MM.1S (cell line): ENCODE measurements around the gene DOK4.

Experiments used
- EZH2 ChIP-seq: fragments of 300-600 bp; sonication (generic); optimal IDR thresholded peaks from 2 replicates; pipeline ENCODE3; 2017; ENCODE audit warnings: low read depth, mild to moderate bottlenecking, antibody characterized with exemption, low read length, mixed read lengths
- EZH2phosphoT487 ChIP-seq: fragments of 300-600 bp; sonication (generic); IDR thresholded peaks from 2 replicates; pipeline ENCODE4 v1.6.1; 2018; ENCODE audit warnings: antibody characterized with exemption, low read length
- TF ChIP-seq, protein P1 (sequence below): fragments of 300-600 bp; sonication (generic); IDR thresholded peaks from 2 replicates; pipeline ENCODE4 v1.5.1; 2016; ENCODE audit warnings: antibody characterized with exemption, low read length, mixed read lengths

DNA sequence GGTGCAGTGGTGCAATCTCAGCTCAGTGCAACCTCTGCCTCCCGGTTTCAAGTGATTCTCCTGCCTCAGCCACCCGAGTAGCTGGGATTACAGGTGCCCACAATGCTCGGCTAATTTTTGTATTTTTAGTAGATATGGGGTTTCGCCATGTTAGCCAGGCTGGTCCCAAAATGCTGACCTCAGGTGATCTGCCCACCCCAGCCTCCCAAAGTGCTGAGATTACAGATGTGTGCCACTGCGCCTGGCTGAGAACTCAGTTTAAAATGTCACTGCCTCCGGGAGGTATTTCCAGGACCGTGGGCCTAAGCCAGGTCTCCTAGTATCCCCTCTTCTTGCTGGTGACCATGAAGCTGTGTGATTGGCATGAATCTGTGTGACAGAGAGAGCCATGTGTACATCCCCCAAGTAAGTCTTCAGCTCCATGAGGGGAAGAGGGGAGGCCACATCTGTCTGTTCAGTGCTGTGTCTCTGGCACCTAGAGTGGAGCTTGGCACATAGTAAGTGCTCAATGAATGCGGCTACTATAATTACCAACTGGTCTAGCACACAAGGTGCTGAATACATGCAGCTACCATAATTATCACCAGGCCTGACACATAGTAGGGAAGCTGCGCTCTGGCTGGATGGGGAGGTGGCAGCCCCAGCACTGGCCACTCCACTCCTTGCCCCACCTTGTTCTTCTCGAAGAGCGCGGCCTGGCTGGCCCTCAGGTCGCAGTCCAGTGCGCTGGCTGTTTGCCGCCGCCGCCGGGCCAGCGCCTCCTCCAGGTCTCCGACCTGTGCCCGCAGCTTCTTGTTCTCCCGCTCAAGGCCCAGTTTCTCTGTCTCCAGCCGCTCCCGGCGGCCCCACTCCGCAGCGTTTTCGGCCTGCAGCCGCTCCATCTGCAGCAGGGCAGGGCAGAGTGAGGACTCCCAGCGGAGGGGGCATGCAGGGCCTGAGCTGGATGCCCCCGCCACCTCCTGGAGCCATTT, 31.4 kb upstream of the DOK4 start:
- TF ChIP-seq, protein P1, sequence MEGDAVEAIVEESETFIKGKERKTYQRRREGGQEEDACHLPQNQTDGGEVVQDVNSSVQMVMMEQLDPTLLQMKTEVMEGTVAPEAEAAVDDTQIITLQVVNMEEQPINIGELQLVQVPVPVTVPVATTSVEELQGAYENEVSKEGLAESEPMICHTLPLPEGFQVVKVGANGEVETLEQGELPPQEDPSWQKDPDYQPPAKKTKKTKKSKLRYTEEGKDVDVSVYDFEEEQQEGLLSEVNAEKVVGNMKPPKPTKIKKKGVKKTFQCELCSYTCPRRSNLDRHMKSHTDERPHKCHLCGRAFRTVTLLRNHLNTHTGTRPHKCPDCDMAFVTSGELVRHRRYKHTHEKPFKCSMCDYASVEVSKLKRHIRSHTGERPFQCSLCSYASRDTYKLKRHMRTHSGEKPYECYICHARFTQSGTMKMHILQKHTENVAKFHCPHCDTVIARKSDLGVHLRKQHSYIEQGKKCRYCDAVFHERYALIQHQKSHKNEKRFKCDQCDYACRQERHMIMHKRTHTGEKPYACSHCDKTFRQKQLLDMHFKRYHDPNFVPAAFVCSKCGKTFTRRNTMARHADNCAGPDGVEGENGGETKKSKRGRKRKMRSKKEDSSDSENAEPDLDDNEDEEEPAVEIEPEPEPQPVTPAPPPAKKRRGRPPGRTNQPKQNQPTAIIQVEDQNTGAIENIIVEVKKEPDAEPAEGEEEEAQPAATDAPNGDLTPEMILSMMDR = no peak
- TF ChIP-seq EZH2 = no peak
- no peak for TF ChIP-seq EZH2phosphoT487
